Mucosa of descending colon (tissue), 3 donors: ENCODE results near the gene UTP15. TPM values are rescaled to one million over a fixed set of nuclear protein-coding genes. Genes with fewer than 3 reads are reported as not detected.

Experiments used
- ATAC-seq: fragments of 200-7000 bp; cut with Tn5 transposase; one replicate; pipeline ENCODE4 v1.9.1; 2020; ENCODE audit warnings: mild to moderate bottlenecking, moderate library complexity
- DNase-seq, 3 donors: peaks; one replicate each; pipeline ENCODE4 v3.0.0-alpha.2; 2020
- H3K36me3 ChIP-seq: fragments of 200-600 bp; one replicate; pipeline ENCODE4 v1.8.0; 2021; ENCODE audit warnings: low read depth, mild to moderate bottlenecking
- H3K4me1 ChIP-seq: fragments of 200-600 bp; one replicate; pipeline ENCODE4 v1.8.0; 2021; ENCODE audit warnings: low read depth, mild to moderate bottlenecking
- H3K4me3 ChIP-seq: fragments of 200-600 bp; one replicate; pipeline ENCODE4 v1.8.0; 2021; ENCODE audit warnings: mild to moderate bottlenecking
- H3K9me3 ChIP-seq: fragments of 200-600 bp; one replicate; pipeline ENCODE4 v1.8.0; 2021; ENCODE audit warnings: mild to moderate bottlenecking
- CTCF ChIP-seq: fragments of 200-600 bp; IDR thresholded peaks from one replicate; pipeline ENCODE4 v1.8.0; 2022; ENCODE audit warnings: antibody characterized with exemption, mild to moderate bottlenecking
- intact Hi-C, 2 donors: fragments of 100-400 bp; cut with DNase I in 1 of 2; cut with micrococcal nuclease in 1 of 2; formaldehyde crosslinking; loops; one replicate each; pipeline versions ENCODE4 v1.11.0 to v1.11.1; 2022; cut with DNase I, micrococcal nuclease
- total RNA-seq, 3 donors: library from RNA; stranded (reverse); fragmentation: NEBNext Ultra II Directional in 2 of 3; extraction: Animal tissue kit (Norgen Biotek cat#: 25700) in 2 of 3; gene quantifications; one replicate each; pipeline versions ENCODE4 v1.2.1 to v1.2.4, GENCODE V29; 2021 to 2023
- donor health status: DM: no; HTN: no; CAD: no; lungs with moderate emphysema.
- donor health status: DM: no; HTN: no; CAD: no.
- donor health status: DM: no; HTN: yes; CAD: no.

The UTP15 gene
- total RNA-seq, 3 donors from 2014 or later, result 11.9 to 15.0 (median 13.5) TPM

GRCh38 chr5:73617510-73618279 is 52.2 kb downstream of the UTP15 start:
- no peak overlapping the region for H3K4me3 ChIP-seq
- intact Hi-C loops, result no loop called here
- no peaks in the 10 kb centered on the region for H3K9me3 ChIP-seq
- ATAC-seq (peak; percentile 89), DNase-seq (no peak)
- peaks cover 3% of the 10 kb centered on the region for H3K4me1 ChIP-seq
- no peak for TF ChIP-seq CTCF
- no peaks in the 10 kb centered on the region for H3K36me3 ChIP-seq

- intact Hi-C loops, result no loop called here
- Histone ChIP-seq H3K4me1 (peaks cover 3% of the 10 kb centered on the region), H3K9me3 (no peaks in the 10 kb centered on the region), H3K36me3 (no peaks in the 10 kb centered on the region), H3K4me3 (no peak overlapping the region)
- TF ChIP-seq CTCF, result no peak
- DNase-seq (no peak), ATAC-seq (no peak)
These were observed 54.2 kb downstream of the UTP15 start for GRCh38 chr5:73619606-73620333.

- DNase-seq (no peak), ATAC-seq (no peak)
- Histone ChIP-seq H3K36me3 (no peaks in the 10 kb centered on the region), H3K9me3 (no peaks in the 10 kb centered on the region), H3K4me3 (no peak overlapping the region), H3K4me1 (peaks cover 3% of the 10 kb centered on the region)
- no peak for TF ChIP-seq CTCF
- intact Hi-C loops, result no loop called here
These were observed 54.8 kb downstream of the UTP15 start for GRCh38 chr5:73620334-73620687.

- no peak for TF ChIP-seq CTCF
- Histone ChIP-seq H3K4me3 (no peak overlapping the region), H3K9me3 (no peaks in the 10 kb centered on the region), H3K4me1 (no peaks in the 10 kb centered on the region), H3K36me3 (no peaks in the 10 kb centered on the region)
- ATAC-seq, result no peak
- no peak for DNase-seq
- intact Hi-C loops, result no loop called here
These were observed 57.5 kb downstream of the UTP15 start for GRCh38 chr5:73623060-73623459.

GRCh38 chr5:73623901-73624404 is 58.4 kb downstream of the UTP15 start:
- intact Hi-C loops, result no loop called here
- H3K4me3 ChIP-seq, result no peak overlapping the region
- no peak for TF ChIP-seq CTCF
- no peaks in the 10 kb centered on the region for H3K4me1 ChIP-seq
- peak in 1 of 3 donors; percentile 20 for DNase-seq
- ATAC-seq, result no peak
- H3K9me3 ChIP-seq, result no peaks in the 10 kb centered on the region
- no peaks in the 10 kb centered on the region for H3K36me3 ChIP-seq
